ENCODE measurements around the gene RAD51B.

DNA sequence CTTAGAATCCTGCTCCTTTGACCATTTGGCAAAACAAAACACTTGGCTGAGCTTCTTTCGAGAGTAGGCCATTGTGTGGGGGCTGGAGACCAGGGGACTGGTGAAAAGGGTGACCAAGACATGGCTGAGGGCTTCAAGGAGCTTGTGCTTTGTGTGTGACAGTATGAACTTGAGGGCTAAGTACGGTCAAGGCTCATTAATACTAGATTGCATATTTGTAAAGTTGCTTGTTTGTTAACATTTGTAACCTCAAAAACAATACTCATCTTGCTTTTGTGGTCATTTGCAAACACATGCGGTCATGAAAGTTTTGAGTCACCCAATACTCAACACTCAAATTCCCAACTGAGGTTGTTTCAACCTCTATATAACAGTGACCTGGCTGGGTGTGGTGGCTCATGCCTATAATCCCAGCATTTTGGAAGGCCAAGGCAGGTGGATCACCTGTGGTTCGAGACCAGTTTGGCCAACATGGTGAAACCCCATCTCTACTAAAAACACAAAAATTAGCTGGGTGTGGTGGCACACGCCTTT, 45.7 kb upstream of the RAD51B start:
- TF ChIP-seq CTCF (IDR thresholded peaks at IDR 0.05) (no peak), POLR2AphosphoS5 (IDR thresholded peaks at IDR 0.05; ENCODE audit: insufficient read depth in 1 of 2, low read depth in 1 of 2) (no peak)

Measured in vagina (tissue), 2 donors.